ENCODE results near the gene P4HA2.

The P4HA2 gene

DNA sequence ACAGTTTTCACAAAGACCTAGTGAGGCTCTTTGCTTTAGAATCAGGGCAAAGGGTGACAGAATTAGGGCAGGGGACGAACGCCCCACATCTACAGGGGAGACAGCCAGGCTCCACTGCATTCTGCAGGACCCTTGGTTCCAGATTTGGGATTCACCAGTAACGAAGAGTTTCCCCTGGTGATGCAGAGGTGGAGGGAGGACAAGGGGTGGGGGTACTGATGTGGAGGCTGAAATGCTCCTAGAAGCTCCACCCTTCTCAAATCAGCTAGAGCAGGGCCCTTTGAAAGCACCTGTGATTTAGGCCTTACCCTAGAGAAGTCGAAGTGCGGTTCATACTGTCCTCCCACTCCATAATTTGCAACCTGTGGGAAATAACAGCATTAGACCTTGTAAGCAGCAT lies 29.1 kb downstream of the P4HA2 start:
- H3K9me2 ChIP-seq (replicated peaks; ENCODE audit: insufficient read depth, low read length) = no peaks in the 10 kb centered on the region
- no peaks in the 10 kb centered on the region for H3K36me3 ChIP-seq (replicated peaks; ENCODE audit: insufficient read depth, low read length)
- no peak overlapping the region for H3K27ac ChIP-seq (ENCODE audit: low read length)
- no peak for TF ChIP-seq EZH2phosphoT487 (IDR thresholded peaks at IDR 0.05; ENCODE audit: low read length)
- no peak for TF ChIP-seq EZH2 (optimal IDR thresholded peaks at IDR 0.05; ENCODE audit: low read depth, low read length)
- no peak for TF ChIP-seq CTCF (IDR thresholded peaks at IDR 0.05; ENCODE audit: low read length)
- H3K4me2 ChIP-seq (ENCODE audit: low read depth, low read length) = no peak overlapping the region
- H3F3A ChIP-seq (ENCODE audit: insufficient read depth, low read length) = no peaks in the 10 kb centered on the region
- no peak overlapping the region for H3K9ac ChIP-seq (ENCODE audit: low read length)
- DNase-seq = no peak
- H3K79me2 ChIP-seq (ENCODE audit: low read length) = no peaks in the 10 kb centered on the region
- no peaks in the 10 kb centered on the region for H3K9me3 ChIP-seq (replicated peaks; ENCODE audit: insufficient read depth, low read length)
- no peaks in the 10 kb centered on the region for H4K20me1 ChIP-seq (ENCODE audit: insufficient read depth, low read length)
- no peaks in the 10 kb centered on the region for H3K4me1 ChIP-seq (ENCODE audit: low read length)
- no peak overlapping the region for H3K4me3 ChIP-seq (ENCODE audit: low read length)
- H2AFZ ChIP-seq (ENCODE audit: low read length) = no peak overlapping the region
- H3K27me3 ChIP-seq (replicated peaks; ENCODE audit: insufficient read depth, low read length) = no peaks in the 10 kb centered on the region

DNA sequence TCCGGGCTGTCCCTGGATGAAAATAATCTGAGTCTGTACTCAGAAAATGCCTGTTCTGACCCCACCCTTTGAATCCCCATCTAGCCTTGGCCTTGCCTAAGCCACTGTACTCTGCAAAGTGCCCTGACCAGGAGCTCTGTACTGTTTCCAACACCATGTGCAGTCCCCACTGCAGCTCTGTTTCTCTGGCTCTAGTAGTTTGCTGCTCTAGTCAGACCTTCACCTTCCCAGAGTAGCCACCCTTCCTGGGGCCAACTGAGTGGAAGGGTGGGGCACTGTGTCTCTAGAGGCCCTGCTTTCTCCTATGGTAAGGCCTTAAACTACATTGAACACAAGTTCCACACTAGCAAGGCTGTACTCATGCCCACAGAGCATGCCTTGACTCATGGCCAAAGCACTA lies 31.9 kb downstream of the P4HA2 start:
- H3K9me2 ChIP-seq (replicated peaks; ENCODE audit: insufficient read depth, low read length) = no peaks in the 10 kb centered on the region
- no peaks in the 10 kb centered on the region for H3K36me3 ChIP-seq (replicated peaks; ENCODE audit: insufficient read depth, low read length)
- H3K9ac ChIP-seq (ENCODE audit: low read length) = no peak overlapping the region
- no peak overlapping the region for H3K4me3 ChIP-seq (ENCODE audit: low read length)
- H3K4me1 ChIP-seq (ENCODE audit: low read length) = no peaks in the 10 kb centered on the region
- H3K9me3 ChIP-seq (replicated peaks; ENCODE audit: insufficient read depth, low read length) = no peaks in the 10 kb centered on the region
- no peak for DNase-seq
- H4K20me1 ChIP-seq (ENCODE audit: insufficient read depth, low read length) = no peaks in the 10 kb centered on the region
- H3F3A ChIP-seq (ENCODE audit: insufficient read depth, low read length) = no peaks in the 10 kb centered on the region
- H3K4me2 ChIP-seq (ENCODE audit: low read depth, low read length) = no peak overlapping the region
- H2AFZ ChIP-seq (ENCODE audit: low read length) = no peak overlapping the region
- no peak for TF ChIP-seq EZH2 (optimal IDR thresholded peaks at IDR 0.05; ENCODE audit: low read depth, low read length)
- TF ChIP-seq CTCF (IDR thresholded peaks at IDR 0.05; ENCODE audit: low read length) = no peak
- TF ChIP-seq EZH2phosphoT487 (IDR thresholded peaks at IDR 0.05; ENCODE audit: low read length) = no peak
- H3K27ac ChIP-seq (ENCODE audit: low read length) = no peak overlapping the region
- no peaks in the 10 kb centered on the region for H3K27me3 ChIP-seq (replicated peaks; ENCODE audit: insufficient read depth, low read length)
- H3K79me2 ChIP-seq (ENCODE audit: low read length) = no peaks in the 10 kb centered on the region

DNA sequence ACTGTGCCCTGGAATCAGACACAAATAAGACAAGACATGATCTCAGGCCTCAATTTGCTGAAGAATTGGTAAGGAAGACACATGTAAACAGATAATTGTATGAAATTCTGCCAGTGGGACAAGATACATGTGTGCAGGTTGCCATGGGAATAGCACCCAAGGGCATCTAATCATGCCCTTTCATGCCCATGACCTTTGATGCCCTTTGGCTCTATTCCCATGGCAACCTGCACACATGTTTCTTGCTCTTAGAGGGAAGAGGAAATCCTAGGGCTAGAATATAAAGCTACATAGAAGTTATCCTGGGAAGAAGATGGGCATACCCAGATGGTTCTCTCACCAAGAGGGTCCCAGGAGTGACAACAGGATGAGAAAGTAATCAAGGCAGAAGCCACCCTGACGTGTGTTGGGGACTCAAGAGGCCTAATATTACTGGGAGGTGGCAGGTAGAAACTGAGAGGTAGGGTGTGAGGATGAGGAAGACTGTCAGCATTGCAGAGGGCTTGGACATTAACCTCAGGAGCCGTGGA lies 34.4 kb downstream of the P4HA2 start:
- no peak for DNase-seq
- H3K9me3 ChIP-seq (replicated peaks; ENCODE audit: insufficient read depth, low read length) = no peaks in the 10 kb centered on the region
- no peaks in the 10 kb centered on the region for H3K9me2 ChIP-seq (replicated peaks; ENCODE audit: insufficient read depth, low read length)
- no peaks in the 10 kb centered on the region for H3F3A ChIP-seq (ENCODE audit: insufficient read depth, low read length)
- no peaks in the 10 kb centered on the region for H4K20me1 ChIP-seq (ENCODE audit: insufficient read depth, low read length)
- no peaks in the 10 kb centered on the region for H3K79me2 ChIP-seq (ENCODE audit: low read length)
- H3K27ac ChIP-seq (ENCODE audit: low read length) = no peak overlapping the region
- no peak overlapping the region for H2AFZ ChIP-seq (ENCODE audit: low read length)
- no peak overlapping the region for H3K9ac ChIP-seq (ENCODE audit: low read length)
- H3K4me2 ChIP-seq (ENCODE audit: low read depth, low read length) = no peak overlapping the region
- H3K36me3 ChIP-seq (replicated peaks; ENCODE audit: insufficient read depth, low read length) = no peaks in the 10 kb centered on the region
- H3K27me3 ChIP-seq (replicated peaks; ENCODE audit: insufficient read depth, low read length) = no peaks in the 10 kb centered on the region
- H3K4me1 ChIP-seq (ENCODE audit: low read length) = peaks cover 7% of the 10 kb centered on the region
- TF ChIP-seq CTCF (IDR thresholded peaks at IDR 0.05; ENCODE audit: low read length) = no peak
- no peak for TF ChIP-seq EZH2phosphoT487 (IDR thresholded peaks at IDR 0.05; ENCODE audit: low read length)
- TF ChIP-seq EZH2 (optimal IDR thresholded peaks at IDR 0.05; ENCODE audit: low read depth, low read length) = no peak
- H3K4me3 ChIP-seq (ENCODE audit: low read length) = no peak overlapping the region

Data from MM.1S (cell line).